Right renal pelvis (tissue), 4 donors: Measurements from ENCODE around the gene TM9SF4. TPM values are rescaled to one million over a fixed set of nuclear protein-coding genes. Genes with fewer than 3 reads are reported as not detected.

ENCODE experiments used
- DNase-seq, 4 donors: peaks; one replicate each; pipeline ENCODE4 v3.0.0-alpha.2; 2013; ENCODE audit warnings: low read depth in 4 of 4, low spot score in 3 of 4, missing footprints in 1 of 4
- polyA plus RNA-seq, 4 donors: library from polyadenylated mRNA; unstranded; fragments of 120-200 nt; gene quantifications; one replicate each; pipeline ENCODE4 v1.2.1, GENCODE V29; 2013; ENCODE audit not compliant: insufficient read length in 4 of 4

TM9SF4 gene
- polyA plus RNA-seq, 4 donors = 69.8 to 74.8 (median 73.5) TPM

DNA sequence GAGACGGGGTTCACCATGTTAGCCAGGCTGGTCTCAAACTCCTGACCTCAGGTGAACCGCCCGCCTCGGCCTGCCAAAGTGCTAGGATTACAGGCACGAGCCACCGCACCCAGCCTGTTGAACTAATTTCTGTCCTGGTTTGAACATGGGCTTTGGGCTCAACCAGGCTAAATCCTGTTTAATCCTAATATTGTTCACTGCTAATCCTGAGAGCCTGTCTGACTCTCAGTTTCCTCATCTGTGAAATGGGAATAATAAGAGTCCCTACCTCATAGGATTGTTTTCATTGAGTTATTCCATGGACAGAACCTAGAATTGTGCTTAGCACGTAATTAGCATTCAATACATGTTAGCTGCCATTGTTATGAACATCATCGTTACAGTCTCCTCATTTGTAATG is 17.4 kb downstream of the TM9SF4 start:
- no peak for DNase-seq

GRCh38 chr20:32127347-32127746 is 17.8 kb downstream of the TM9SF4 start:
- DNase-seq = no peak

GRCh38 chr20:32128167-32128566 is 18.7 kb downstream of the TM9SF4 start:
- no peak for DNase-seq

- no peak for DNase-seq
Measured at GRCh38 chr20:32129863-32130262, 20.3 kb downstream of the TM9SF4 start.

DNA sequence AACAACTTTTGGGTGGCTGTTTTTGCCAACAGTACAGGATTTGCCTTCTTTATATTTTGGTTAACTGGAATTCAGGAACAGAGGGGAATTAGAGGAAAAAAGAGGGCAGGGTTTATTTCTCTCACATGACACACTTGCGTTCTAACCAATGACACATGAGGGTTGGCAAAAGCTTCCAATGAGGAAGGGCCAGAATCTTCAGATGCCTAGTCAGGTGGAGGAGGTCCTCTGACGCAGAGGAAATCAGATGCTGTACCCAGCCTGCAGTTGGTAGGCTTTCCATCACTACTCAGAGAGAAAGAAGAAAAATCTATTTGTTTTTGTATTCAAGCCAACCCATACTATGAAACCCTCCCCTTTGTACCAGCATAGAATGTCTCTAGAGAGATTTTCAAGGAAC is 20.8 kb downstream of the TM9SF4 start:
- DNase-seq = no peak

DNA sequence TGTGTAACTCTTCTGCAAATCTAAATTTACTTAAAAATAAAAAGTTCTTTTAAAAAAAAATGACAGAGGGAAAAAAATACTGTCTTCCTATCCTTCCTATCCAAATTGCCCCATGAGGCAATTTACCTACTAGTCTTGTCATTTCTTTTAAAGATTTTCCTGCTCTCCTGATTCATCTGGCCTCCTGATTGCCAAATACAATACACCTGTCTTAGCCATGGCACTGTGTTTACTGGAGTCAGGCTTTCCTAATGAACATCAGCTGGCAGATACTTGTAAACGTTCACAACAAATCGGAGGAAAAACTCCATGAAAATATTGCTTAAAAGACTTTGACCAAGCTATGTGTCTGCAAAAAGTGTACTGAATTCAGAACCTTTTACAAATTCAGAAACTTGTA is 21.5 kb downstream of the TM9SF4 start:
- DNase-seq = no peak

- no peak for DNase-seq
Measured at GRCh38 chr20:32132911-32133549, 23.5 kb downstream of the TM9SF4 start.

DNA sequence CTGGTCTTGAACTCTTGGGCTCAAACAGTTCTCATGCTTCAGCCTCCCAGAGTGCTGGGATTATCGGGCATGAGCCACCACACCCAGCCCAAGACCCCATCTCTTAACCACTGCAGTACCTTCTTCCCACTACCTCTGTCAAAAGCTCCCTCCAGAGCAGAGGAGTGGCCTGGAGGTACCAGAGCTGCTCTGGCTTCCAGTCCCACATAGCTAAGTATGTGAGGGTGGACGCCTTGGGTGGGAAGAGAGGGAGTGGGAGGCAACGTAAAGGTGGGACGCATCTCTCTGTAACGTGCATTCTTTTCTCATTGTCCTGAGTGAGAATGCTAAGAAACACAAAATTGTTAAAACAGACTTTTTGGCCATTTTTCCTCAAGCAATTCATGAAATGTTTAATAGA is 24.5 kb downstream of the TM9SF4 start:
- DNase-seq = no peak

DNA sequence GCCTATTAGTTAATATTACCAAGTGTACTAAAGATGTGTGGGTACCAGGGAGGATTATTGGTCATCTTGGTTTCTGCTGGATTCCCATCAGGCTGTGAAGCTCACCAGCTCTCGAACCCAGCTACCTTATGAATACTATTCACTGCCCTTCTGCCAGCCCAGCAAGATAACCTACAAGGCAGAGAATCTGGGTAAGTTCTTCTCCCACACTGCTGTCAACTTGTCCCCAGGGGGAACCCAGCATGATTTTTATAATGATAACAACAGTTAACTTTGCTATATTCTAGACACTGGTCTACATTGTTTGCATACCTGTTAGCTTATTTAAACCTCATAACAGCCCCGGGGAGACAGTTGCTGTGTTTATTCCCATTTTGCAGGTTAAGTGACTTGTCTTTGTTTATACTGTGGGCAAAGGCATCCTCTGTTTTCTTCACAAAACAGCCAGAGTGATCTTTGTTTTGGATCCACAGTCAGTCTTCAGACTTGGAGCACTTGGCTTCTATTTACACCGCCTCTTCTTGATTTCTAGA is 26.5 kb downstream of the TM9SF4 start:
- no peak for DNase-seq

GRCh38 chr20:32138921-32139320 is 29.4 kb downstream of the TM9SF4 start:
- DNase-seq = no peak

- no peak for DNase-seq
Measured at GRCh38 chr20:32139947-32140346, 30.4 kb downstream of the TM9SF4 start.

DNA sequence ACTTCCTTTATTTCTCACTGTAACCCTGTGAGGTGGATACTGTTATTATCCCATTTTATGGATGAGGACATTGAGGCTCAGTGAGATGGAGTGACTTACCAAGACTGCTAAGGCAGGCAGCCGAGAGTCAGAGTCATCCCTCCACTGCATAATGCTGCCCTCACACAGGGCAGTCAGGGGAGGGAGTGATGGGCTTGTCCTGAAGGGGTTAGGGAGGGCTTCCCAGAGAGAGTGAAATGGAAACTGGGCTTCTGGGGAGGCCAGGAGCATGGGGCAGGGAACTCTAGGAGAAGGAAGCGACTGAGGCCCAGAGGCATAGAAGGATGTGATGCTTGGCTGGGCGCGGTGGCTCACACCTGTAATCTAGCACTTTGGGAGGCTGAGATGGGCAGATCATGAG is 31.1 kb downstream of the TM9SF4 start:
- DNase-seq = no peak

DNA sequence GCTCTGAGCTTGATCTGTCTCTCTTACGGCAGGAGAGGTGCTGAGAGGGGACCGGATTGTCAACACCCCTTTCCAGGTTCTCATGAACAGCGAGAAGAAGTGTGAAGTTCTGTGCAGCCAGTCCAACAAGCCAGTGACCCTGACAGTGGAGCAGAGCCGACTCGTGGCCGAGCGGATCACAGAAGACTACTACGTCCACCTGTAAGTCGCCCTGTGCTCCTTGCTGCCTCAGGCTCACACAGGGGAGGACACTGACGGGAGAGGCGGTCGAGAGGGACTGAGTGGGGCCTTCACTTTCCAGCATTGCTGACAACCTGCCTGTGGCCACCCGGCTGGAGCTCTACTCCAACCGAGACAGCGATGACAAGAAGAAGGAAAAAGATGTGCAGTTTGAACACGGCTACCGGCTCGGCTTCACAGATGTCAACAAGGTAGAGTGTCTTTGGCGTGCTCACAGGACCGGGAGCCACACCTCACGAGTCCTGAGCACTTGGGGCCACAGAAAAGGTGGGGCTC is 32.0 kb downstream of the TM9SF4 start:
- no peak for DNase-seq

- no peak for DNase-seq
Measured at GRCh38 chr20:32142088-32142487, 32.6 kb downstream of the TM9SF4 start.

DNA sequence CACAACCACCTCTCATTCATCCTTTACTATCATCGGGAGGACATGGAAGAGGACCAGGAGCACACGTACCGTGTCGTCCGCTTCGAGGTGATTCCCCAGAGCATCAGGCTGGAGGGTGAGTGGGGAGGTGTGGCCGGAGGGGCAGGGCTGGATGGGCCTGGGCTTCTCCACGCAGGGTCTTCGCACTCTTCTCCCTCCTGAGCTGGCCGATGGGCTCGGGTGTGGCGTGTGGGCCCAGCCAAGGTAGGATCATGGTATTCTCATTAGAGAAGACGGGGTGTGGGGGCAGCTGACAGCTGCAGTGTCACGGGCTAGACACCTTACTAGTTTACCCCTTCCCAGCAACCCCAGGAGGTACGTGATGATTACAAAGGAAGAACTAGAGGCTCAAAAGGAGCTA is 33.5 kb downstream of the TM9SF4 start:
- no peak for DNase-seq

- no peak for DNase-seq
Measured at GRCh38 chr20:32144898-32145662, 35.6 kb downstream of the TM9SF4 start.

DNA sequence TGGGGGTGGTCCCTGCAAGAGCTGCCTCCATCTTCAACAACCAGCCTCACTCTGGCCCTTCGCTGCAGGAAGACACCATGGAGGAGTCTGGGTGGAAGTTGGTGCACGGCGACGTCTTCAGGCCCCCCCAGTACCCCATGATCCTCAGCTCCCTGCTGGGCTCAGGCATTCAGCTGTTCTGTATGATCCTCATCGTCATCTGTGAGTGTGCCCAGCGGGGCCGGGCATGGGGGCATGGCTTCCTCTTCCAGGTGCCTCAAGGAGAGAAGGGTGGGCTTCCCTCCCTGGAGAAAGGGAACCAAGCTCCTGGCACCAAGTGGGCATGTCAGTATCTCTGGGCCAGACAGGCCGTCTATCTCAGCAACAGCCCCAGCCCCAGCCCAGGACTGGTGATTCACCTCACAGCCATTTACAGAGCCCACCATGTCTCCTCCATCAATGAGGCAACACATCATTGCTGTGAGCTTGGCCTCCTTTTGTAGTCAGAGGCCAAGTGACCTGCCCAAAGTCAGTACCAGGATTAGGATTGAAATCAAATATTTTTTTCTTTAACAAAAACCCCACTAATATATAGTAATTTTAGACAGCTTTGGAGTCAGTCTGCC is 40.2 kb downstream of the TM9SF4 start:
- DNase-seq = no peak

- no peak for DNase-seq
Measured at GRCh38 chr20:32150291-32150848, 40.9 kb downstream of the TM9SF4 start.

DNA sequence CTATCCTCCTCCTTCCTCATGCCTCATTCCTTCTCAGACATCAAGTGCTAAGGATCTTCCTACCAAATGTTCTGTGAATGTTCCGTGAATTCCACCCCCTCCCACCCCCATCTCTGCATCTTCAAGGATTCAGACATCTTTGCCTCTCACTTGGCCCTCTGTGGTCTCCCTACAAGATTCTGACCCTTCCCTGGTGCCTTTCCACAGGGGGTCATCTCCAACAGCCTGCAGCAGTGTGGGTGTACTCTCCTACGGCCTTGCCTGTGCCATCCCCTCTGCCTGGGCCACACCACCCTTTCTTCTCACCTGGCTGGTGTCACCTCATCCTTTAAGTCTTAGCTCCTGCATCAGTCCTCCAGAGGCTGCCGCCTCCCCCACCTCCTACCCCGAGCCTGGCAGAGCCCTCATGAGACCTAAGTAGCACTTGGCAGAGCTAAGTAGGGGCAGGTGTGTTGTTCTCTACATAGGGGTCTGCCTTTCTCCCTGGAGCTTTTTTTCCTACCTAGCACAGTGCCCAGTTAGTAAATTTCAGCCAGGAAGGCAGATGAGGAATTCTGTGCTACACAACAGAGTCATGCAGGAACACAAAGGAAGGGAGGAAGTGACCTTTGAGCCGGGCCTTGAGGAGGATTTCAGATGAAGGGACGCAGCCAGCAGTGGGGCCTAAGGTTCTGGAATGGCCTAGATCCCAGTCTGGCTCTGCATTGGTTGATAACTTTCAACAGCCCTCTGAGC is 43.1 kb downstream of the TM9SF4 start:
- no peak for DNase-seq

DNA sequence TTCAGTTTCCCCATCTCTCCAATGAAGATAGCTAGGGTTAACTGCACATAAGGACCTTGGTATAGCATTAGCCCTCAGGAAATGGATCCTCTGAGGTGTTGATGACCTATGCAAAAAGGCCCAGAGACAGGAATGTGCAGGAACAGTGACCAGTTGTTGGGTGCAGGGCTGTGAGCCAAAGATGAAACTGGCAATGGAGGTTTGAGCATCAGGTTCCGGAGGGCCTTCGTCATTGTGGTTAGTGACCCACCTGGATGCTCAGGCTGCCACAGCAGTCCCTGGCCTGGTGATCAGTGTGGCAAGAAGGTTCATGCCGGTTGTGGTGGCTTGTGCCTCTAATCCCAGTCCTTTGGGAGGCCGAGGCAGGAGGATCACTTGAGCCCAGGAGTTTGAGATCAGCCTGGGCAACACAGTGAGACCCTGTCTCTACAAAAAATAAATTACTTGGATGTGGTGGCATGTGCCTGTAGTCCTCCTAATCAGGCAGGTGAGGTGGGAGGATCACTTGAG is 43.7 kb downstream of the TM9SF4 start:
- no peak for DNase-seq
